Neural cell (in vitro differentiated cells): Measurements from ENCODE around the gene HGF.

Experiments
- POLR2AphosphoS5 ChIP-seq: IDR thresholded peaks from 2 replicates; pipeline ENCODE4 v1.6.1; 2012
- RAD21 ChIP-seq: fragments of 450-650 bp; conservative IDR thresholded peaks from 2 replicates; pipeline ENCODE4 v1.6.1; 2014; ENCODE audit warnings: antibody characterized with exemption, mild to moderate bottlenecking, moderate library complexity
- SMC3 ChIP-seq: fragments of 450-650 bp; conservative IDR thresholded peaks from 2 replicates; pipeline ENCODE4 v1.6.1; 2014; ENCODE audit warnings: antibody characterized with exemption, mild to moderate bottlenecking, moderate library complexity; ENCODE audit not compliant: poor library complexity
- TAF1 ChIP-seq: IDR thresholded peaks from 2 replicates; pipeline ENCODE4 v1.6.1; 2012; ENCODE audit warnings: low read depth
- TF ChIP-seq, protein P1 (sequence below): fragments of 450-650 bp; IDR thresholded peaks from 2 replicates; pipeline ENCODE4 v1.5.1; 2014; ENCODE audit warnings: antibody characterized with exemption, mild to moderate bottlenecking, moderate library complexity; ENCODE audit not compliant: poor library complexity, severe bottlenecking

DNA sequence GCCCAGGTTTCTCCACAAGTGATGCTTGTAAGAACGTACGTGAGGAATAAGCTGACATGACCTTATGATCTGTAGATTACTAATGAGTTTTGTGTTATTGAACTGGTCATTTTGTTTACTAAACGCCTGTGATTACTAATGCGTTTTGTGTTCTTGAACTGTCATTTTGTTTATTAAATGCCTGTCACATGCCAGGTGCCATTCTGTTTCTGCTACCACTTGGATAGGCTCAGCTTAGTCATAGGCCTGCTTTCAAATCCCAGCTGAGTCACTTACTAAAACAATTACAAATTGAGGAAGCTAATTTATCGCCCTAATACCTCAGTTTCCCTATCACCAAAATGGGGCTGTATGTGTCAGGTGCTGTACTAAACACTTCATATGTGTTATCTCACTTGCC, 4.7 kb upstream of the HGF start:
- TF ChIP-seq, protein P1, sequence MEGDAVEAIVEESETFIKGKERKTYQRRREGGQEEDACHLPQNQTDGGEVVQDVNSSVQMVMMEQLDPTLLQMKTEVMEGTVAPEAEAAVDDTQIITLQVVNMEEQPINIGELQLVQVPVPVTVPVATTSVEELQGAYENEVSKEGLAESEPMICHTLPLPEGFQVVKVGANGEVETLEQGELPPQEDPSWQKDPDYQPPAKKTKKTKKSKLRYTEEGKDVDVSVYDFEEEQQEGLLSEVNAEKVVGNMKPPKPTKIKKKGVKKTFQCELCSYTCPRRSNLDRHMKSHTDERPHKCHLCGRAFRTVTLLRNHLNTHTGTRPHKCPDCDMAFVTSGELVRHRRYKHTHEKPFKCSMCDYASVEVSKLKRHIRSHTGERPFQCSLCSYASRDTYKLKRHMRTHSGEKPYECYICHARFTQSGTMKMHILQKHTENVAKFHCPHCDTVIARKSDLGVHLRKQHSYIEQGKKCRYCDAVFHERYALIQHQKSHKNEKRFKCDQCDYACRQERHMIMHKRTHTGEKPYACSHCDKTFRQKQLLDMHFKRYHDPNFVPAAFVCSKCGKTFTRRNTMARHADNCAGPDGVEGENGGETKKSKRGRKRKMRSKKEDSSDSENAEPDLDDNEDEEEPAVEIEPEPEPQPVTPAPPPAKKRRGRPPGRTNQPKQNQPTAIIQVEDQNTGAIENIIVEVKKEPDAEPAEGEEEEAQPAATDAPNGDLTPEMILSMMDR, result no peak
- TF ChIP-seq TAF1, result no peak
- TF ChIP-seq RAD21, result no peak
- TF ChIP-seq SMC3, result no peak
- TF ChIP-seq POLR2AphosphoS5, result no peak
